Right renal pelvis (tissue), 4 donors: Measurements from ENCODE around the gene DCAF11. TPM values are rescaled to one million over a fixed set of nuclear protein-coding genes. Genes with fewer than 3 reads are reported as not detected.

Experiments used
- DNase-seq, 4 donors: peaks; one replicate each; pipeline ENCODE4 v3.0.0-alpha.2; 2013; ENCODE audit warnings: low read depth in 4 of 4, low spot score in 3 of 4, missing footprints in 1 of 4
- polyA plus RNA-seq, 4 donors: library from polyadenylated mRNA; unstranded; fragments of 120-200 nt; gene quantifications; one replicate each; pipeline ENCODE4 v1.2.1, GENCODE V29; 2013; ENCODE audit not compliant: insufficient read length in 4 of 4

The DCAF11 gene
- polyA plus RNA-seq, 4 donors, result 79.8 to 83.5 (median 81.4) TPM

DNA sequence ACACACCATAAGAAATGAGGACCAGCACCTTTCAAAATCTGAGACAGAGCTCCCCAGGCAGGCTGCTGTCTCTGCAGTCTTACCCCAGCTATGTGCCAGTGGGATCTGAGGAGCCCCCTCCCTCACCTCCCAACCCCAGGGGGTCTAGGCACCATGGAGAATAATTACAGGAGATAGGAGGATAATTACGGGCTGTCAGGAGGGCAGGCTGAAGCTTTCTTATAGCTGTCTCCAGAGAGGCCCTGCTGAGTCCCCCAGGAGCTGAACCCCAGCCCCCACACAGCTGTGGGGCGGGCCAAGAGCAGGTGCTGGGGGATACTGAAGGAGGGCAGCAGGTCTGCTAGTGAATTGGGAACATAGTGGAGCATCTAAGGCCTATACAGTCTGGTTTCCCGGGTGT lies 36.4 kb upstream of the DCAF11 start:
- DNase-seq, result no peak

DNA sequence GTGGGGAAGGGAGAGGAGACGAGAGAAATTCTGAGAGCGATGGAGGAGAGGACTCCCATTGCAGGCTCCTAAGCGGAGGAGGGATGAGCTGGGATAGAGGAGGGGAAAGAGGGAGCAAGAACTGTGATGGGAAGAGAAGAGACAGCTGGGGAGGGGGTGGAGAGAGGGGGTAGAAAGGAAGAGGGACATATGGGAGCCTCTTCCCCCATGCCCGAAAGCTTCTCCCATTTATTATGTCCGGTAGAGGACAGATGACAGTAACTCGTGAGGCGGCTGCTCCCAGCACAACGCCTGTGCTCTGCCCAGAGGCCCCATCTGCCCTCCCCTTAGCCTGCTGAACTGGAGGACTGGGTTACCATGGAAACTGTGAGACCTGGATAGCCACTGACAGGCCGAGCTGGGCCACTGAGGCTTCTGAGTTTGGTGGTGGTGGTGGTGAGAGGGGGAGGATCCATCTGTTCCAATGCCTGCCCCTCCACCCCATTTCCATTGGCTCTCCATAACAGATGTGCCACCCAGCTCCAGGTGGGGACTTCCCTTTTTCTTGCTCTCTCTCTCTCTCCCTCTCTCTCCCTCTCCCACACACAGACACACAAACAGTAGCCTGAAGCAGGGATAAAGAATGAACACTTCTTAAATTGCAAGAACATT lies 35.0 kb upstream of the DCAF11 start:
- DNase-seq, result no peak

- DNase-seq, result no peak
Measured at GRCh38 chr14:24080142-24080530, 34.4 kb upstream of the DCAF11 start.

- DNase-seq, result no peak
Measured at GRCh38 chr14:24080888-24081738, 33.5 kb upstream of the DCAF11 start.

GRCh38 chr14:24081739-24082211 lies 32.8 kb upstream of the DCAF11 start:
- DNase-seq, result no peak

GRCh38 chr14:24082411-24083080 lies 32.0 kb upstream of the DCAF11 start:
- no peak for DNase-seq

DNA sequence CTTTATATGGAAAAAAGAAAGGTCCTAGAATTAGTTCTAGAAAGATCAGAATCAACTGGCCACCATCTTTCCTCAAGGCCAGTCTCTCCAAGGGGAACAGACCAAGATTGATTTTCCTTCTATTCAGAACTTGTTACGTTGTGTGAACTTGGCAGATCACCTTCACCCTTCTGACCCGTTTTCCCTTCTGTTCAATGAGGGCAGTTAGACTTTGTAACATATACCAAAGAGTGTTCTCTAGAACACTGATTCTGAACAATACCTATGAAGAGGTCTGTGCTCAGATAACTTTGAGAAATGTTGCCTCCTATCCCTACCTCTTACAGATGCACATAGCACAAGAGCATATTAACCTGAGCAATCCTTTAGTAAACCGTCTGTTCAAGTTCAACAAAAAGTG lies 31.1 kb upstream of the DCAF11 start:
- DNase-seq, result no peak

DNA sequence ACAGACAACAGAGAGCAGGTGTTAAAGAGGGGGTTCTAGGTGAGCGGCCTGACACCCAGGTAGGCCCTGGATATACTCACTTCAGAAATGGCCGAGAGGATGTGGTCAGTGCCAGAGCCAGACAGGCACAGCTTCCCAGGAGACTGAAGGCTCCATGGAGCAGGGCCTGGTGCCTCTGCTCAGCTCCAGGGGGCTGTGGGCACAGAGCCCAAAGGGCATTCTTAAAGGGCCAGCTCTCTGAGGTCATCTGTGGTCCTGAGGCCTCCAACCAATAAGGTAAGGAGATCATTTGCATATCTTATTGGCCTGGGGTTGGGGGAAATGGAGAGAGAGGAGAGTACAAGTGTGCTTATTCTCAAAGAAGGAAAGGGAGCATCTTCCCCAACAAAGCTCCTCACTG lies 30.1 kb upstream of the DCAF11 start:
- no peak for DNase-seq

DNA sequence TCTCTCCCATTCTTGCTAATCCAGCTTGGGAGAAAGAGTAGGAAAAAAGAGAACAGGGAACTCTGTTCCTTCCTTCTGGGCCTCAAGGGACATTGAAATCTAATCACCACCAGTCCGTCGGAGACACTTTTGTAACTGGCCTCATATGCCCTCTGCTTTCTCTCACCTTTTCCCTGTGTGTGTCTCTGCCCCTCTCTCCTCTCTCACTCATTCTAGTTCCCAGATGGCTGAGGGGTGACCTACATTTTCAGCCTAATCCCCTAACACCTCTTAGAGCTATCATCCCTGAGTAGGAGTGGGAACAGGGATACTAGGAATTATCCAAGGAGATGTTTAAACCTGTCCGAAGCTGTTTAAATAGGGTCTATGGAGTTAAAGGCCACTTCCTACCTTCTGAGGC lies 29.4 kb upstream of the DCAF11 start:
- DNase-seq, result no peak

- no peak for DNase-seq
Measured at GRCh38 chr14:24086193-24086955, 28.2 kb upstream of the DCAF11 start.

DNA sequence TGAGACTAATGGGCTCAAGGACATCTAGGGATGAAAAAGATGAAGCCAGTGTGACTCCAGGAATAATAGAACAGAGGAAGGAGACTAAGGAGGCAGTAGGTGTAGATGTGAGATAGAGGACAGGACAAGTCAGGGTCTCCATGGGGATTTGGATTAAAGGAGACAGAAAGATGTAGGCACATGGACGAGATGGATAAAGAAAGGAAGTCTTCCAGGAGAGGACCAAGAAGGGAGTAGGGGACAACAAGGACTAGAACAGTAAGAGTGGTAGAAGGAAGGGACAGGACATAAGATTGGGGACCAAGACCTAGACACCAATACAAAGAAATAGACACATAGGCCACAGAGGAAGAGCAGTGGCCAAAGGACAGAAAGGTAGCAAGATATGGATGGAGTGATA lies 27.6 kb upstream of the DCAF11 start:
- no peak for DNase-seq

GRCh38 chr14:24088095-24088494 lies 26.5 kb upstream of the DCAF11 start:
- DNase-seq, result no peak

DNA sequence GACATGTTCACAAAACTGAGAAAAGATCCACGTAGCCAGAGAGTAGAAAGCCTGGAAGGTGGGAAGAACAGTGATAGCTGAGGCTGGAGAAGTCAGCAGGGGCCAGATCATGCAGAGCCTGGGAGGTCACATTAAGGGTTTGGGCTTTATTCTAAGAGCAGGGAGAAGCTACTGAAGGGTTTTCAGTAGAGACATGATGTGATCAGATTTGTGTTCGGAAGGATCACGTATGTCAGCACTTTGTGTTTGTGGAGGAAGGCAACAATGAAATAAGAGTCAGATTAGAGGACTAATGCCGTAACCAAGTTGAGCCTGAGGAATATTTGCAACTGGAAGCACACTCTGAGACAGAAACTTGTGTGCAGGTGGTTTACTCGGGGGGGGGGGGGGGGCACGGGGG lies 24.7 kb upstream of the DCAF11 start:
- no peak for DNase-seq

GRCh38 chr14:24092110-24092504 lies 22.5 kb upstream of the DCAF11 start:
- no peak for DNase-seq

DNA sequence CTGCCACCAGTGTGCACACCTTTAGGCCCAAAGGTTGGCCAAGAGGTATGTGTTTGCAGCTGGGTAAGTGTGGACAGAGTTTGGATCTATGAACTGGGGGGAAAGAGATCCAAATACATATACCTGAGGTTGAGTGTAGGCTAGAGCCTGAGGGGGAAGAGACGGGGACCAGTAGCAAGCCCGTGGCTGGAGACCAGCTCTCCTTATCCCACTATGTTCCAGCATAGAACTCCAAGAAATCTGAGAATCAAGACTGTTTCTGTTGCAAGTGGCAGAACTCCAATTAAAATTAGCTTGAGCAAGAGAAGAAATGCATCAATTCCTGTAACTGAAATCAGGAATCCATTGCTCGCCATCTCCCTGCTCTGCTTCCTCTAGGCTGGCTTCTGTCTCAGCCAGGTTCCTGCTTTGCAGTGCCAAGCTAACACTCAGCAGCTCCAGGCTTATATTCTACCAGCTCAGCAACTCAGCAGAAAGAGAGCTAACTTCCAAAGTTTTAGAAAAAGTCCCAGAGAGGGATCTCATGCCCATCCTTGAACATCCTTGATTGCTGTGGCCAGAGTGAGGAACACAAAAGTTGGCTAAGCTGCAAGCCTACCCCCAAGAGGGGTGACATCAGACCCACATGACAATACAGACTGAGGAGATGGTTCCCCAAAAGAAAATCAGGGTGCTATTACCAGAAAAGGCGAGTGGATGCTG lies 21.9 kb upstream of the DCAF11 start:
- no peak for DNase-seq

DNA sequence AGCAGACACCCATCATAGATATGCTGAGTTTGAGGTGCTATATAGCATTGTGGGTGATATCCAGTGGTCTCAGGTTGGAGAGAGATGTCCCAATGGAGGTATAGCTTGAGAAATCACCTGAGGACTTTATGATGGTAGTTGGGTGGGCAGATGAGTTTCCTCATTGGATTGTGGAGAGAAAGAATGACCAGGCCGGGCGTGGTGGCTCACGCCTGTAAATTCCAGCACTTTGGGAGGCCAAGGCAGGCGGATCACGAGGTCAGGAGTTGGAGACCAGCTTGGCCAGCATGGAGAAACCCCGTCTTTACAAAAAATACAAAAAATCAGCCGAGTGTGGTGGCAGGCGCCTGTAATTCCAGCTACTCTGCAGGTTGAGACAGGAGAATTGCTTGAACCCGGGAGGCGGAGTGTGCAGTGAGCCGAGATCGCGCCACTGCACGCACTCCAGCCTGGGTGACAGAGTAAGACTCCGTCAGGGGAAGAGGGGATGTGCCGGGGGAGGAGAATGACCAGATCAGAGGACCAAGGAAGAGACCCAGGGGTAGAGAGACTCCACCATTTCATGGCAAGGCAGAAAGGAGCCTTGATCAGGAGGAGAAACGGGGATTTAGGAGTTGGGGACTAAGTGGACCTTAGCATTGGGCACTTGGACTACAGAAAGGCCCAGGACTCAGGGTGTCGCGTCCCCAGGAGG lies 21.2 kb upstream of the DCAF11 start:
- DNase-seq, result no peak

DNA sequence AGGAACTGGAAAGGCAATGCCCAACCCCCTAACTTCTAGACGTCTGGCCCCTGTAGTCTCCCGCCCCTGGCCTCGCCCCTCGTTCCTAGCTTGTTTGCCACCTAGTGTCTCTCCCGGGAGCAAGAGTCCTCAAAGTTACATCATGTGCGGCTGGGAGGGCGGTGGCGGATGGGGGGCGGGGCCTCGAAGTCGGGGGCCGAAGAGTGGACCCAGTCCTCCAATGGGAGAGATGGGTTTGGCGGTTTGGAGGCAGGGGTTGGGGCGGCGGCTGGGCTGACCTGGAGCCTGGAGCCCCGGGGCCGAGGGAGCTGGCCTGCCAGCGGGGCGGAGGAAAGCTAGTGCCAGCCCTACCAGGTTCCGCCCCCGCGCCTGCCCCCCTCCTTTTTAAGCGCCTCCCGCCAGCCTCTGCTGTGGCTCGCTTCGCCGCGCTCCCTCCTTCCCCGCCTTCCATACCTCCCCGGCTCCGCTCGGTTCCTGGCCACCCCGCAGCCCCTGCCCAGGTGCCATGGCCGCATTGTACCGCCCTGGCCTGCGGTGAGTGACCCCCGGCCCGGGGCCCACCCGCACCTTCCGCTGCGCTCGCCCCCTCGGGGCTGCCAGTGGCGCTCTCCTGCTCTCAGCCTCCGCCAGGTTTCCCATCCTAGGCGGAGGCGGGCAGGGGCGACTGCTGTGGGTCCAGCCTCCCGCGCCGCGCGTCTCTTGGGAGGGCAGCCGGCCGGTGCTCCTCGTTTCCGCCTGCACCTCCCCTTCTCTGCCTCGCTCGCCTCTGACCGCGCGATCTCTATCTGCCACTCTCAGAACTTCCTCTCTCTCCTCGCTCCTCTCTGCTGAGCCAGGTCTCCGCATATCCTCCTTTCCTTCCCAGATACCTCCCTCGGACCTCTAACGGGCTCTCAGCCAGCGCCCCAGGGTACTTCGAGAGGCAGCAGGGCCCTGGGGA lies 20.4 kb upstream of the DCAF11 start, which contains the start of gene PCK2:
PCK2 (plus strand) TSS at position 411 of the 940 bp plus-strand sequence; CDS start at position 506, 95 bp downstream.
- DNase-seq, result peak in 3 of 4 donors; percentile 56 to 74 (median 58)

GRCh38 chr14:24094841-24095270 lies 19.7 kb upstream of the DCAF11 start:
- no peak for DNase-seq
